WI38 (cell line): Measurements from ENCODE around the gene FSIP1.

Experiments used
- H3K4me3 ChIP-seq: 2 replicates; pipeline ENCODE4 v1.5.1; 2011; ENCODE audit warnings: low read depth, mild to moderate bottlenecking, control low read depth, low read length
- TF ChIP-seq, protein P1 (sequence below): IDR thresholded peaks from 2 replicates; pipeline ENCODE4 v1.5.1; 2012; ENCODE audit warnings: low read depth, mild to moderate bottlenecking, control low read depth, low read length

FSIP1 gene

DNA sequence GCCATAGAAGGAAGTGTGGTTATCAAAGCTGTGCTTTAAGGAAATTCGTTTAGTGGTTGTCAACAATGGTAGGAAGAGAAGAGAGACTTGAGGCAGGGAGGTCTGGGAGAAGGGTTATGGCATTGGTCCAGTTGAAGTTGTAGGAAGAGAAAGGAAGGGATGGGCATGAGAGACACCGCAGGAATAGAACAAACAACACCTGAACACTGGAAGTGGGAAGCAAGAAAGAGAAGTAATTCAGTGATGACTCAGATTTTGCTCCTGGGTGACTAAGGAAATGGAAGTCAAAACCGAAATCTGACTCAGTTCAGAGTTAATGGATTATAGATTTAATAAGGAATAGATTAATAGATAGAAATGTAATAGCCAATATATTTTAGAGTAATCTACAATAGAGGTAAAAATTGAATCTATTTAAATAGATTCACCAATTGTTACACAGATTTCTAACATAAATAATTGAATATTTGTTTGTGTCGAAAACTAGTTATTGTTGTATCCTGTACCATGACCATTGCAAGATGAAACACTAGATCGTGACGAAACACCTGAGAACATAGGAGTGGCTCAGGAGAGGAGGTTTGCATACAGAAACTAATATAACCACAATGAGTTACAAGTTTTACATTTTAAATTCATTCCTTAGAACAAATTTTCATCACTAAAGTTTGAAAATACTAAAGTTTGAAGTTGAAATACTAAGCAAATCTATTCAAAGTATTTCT, 165.7 kb downstream of the FSIP1 start:
- H3K4me3 ChIP-seq = no peak overlapping the region
- TF ChIP-seq, protein P1, sequence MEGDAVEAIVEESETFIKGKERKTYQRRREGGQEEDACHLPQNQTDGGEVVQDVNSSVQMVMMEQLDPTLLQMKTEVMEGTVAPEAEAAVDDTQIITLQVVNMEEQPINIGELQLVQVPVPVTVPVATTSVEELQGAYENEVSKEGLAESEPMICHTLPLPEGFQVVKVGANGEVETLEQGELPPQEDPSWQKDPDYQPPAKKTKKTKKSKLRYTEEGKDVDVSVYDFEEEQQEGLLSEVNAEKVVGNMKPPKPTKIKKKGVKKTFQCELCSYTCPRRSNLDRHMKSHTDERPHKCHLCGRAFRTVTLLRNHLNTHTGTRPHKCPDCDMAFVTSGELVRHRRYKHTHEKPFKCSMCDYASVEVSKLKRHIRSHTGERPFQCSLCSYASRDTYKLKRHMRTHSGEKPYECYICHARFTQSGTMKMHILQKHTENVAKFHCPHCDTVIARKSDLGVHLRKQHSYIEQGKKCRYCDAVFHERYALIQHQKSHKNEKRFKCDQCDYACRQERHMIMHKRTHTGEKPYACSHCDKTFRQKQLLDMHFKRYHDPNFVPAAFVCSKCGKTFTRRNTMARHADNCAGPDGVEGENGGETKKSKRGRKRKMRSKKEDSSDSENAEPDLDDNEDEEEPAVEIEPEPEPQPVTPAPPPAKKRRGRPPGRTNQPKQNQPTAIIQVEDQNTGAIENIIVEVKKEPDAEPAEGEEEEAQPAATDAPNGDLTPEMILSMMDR = no peak

DNA sequence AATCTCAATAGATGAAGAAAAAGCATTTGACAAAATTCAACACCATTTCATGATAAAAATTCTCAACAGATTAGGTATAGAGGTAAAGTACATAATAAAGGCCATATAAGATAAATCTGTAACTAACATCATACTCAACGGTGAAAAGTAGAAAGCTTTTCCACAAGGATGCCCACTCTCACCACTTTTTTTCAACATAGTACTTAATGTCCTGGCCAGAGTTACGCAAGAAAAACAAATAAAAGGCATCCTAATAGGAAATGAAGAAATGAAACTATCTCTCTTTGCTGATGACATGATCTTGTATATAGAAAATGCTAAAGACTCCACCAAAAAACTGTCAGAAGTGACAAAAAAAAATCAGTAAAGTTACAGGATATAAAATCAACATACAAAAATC, 168.8 kb downstream of the FSIP1 start:
- no peak overlapping the region for H3K4me3 ChIP-seq
- TF ChIP-seq, protein P1 = no peak

DNA sequence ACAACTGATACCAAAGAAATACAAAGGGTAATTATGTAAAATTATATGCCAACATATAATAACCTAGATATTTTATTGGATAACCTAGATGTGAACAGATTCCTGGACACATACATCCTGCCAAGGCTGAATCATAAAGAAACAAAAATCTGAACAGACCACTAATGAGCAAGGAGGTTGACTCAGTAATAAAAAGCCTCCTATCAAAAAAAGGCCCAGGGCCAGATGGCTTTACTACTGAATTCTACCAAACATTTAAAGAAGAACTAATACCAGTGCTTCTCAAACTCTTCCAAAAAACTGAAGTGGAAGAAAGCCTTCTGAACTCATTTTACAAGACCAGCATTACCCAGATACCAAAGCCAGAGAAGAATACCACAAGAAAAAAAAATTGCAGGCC, 169.4 kb downstream of the FSIP1 start:
- TF ChIP-seq, protein P1 = no peak
- no peak overlapping the region for H3K4me3 ChIP-seq

DNA sequence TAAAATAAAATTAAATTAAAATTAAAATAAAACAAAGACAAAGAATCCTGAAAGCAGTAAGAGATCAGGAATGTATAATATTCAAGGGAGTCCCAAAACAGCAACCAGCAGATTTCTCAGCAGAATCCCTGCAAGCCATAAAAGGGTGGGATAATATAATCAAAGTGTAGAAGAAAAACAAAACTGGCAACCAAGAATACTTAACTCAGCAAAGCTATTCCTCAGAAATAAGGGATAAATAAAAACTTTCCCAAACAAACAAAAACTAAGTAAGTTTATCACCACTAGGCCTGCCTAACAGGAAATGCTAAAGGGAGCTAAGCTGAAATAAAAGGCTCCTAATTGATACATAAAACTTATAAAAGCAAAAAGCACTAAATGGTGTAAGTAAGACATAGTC, 172.0 kb downstream of the FSIP1 start:
- TF ChIP-seq, protein P1 = no peak
- H3K4me3 ChIP-seq = no peak overlapping the region

DNA sequence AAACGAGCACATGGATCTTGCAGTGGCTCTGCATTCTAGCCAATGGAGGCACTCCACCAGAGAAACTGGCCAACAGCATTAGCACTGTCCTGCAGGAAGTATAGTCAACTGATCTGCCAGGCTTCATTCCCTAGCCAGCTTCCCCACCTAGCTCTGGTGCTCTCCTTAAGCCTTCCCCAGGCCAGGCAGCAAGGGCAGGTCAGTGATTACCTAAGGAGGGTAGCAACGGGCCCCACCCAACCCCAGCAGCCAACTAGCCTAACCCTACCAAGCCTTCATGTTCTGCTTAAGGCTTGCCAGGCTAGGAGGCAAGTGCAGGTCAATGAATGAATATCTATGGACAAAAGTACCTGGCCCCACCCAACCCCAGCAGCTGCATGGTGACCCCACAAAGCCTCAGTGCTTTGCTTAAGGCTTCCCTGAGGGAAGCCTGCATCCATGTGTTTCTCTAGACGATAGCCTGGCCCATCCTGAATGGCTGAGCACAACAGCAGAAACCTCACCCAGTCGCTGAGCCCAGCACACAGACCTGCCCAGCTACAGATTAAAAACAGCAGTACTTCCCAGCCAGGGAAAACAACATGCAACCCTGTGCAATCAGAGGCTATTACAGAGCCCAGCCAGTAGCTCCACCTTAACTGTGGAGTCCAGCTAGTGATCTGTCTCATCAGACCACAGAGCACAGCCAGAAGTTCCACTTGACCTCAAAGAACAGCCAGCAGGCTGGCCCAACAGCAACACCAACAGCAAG, 173.3 kb downstream of the FSIP1 start:
- H3K4me3 ChIP-seq = no peak overlapping the region
- TF ChIP-seq, protein P1 = no peak

DNA sequence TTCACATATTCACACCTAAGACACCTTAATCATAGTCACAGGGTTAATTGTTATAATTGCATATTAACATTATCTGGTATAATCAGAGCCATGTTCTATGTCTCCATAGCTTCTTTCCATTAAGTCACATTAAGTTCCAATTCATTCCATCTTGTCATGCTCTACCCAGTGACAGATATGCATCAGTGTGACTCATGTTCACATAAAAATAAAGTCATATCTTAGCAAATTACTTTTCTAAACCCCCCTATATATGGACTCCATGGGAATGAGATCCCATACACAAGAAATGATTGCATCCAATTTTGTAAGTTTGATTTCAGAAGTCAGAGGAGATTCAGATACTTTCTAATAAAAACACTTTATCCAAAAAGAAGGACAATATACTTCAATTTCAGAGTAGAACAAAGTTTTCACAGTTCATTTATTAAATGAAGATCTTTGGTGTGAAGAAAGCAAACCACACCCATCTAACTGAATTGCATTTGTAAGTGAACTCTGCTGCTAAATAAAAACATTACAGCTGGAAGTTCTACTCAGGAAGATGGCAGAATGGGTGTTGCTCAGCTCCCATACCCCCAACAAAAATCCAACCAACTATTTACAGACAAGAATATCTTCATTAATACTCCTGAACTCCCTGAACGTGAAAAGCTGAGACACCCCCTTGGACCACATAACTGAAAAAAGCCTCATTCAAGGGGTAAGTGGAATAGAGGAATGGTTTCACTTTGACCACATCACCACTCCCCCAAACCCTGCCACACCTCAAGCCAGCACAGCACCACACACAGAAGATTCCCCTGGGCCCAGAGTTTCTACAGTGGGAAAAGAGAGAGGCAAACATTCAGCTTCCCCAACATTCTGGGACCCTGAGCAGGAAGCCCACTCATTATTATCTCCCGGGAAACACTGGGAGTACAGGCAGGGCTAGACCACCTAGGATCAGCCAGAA, 174.2 kb downstream of the FSIP1 start:
- TF ChIP-seq, protein P1 = no peak
- H3K4me3 ChIP-seq = no peak overlapping the region

DNA sequence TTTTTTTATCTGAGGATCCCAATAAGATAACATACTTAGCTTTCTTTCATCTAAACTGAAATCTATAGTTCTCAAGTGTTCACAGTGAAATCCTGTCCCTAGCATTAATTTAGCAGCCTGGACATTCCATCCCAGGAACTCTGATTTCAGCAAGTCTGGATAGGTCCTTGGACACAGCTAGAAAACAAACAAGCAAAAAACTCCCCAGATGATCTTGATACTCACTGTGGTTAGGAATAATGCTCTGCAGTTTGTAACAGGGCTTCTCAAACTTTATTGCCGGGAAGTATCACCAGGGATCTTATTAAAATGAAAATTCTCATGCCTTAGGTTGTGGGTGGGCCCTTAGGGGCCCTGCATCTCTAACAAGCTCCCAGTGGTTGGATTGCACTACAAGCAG, 177.5 kb downstream of the FSIP1 start:
- H3K4me3 ChIP-seq = no peak overlapping the region
- TF ChIP-seq, protein P1 = no peak
